HT1080 (cell line): ENCODE data around the gene CHAT. TPM values are rescaled to one million over a fixed set of nuclear protein-coding genes. Genes with fewer than 3 reads are reported as not detected.

Source experiments
- DNase-seq: peaks from one replicate; pipeline ENCODE4 v3.0.0-alpha.2; 2015; ENCODE audit warnings: low read depth
- total RNA-seq: library from RNA; depleted of rRNA; stranded (reverse); fragments of >200 nt; shearing (Covaris generic); gene quantifications from 2 replicates; pipeline ENCODE4 v1.2.3, GENCODE V29; 2014

Gene CHAT
- total RNA-seq, 1 experiment from 2014 or later = not detected

- DNase-seq = no peak
These were observed 1.9 kb upstream of the CHAT start for GRCh38 chr10:49611816-49612512.

GRCh38 chr10:49612513-49613164 is 1.2 kb upstream of the CHAT start:
- peak; percentile 18 for DNase-seq

- DNase-seq = no peak
These were observed 514 bp upstream of the CHAT start for GRCh38 chr10:49613165-49613881.

GRCh38 chr10:49614242-49615198 is 683 bp downstream of the CHAT start:
- no peak for DNase-seq

DNA sequence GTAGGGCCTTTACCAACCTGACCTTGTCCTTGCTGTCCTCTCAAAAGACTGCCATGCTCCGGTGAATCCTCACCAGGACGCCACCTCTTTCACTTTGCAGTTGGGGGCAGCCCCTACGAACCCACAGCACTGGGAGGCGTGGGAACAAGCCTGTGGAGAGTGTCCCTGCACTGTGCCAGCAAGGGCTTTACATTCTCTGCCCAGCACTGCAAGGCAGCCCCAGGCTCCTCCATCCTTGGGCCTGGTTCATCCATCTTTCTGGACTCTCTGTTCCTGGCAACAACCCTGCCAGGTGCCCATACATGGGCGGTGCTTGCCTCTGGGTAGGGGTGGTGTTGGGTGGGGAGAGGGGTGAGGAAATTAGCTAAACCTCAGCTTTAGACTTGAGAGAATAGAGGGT is 1.4 kb downstream of the CHAT start:
- DNase-seq = no peak

DNA sequence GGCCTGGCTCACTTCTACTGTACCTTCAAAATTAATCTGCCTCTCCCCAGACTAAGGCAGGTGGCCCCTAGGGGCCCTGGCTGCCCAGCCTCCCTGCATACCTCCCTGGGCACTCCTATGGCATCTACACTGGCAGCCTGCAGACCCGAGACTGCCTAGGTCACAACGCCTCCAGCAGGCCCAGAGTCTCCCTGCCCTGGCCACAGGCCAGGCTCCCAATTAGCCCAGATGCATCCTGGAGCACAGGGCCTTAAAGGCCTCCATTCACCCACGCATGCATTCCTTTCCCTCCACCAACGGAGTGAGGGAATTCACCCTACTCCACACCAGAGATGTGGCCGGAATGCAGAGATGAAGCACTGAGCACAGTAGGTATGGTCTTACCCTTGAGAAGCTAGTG is 1.9 kb downstream of the CHAT start:
- no peak for DNase-seq

DNA sequence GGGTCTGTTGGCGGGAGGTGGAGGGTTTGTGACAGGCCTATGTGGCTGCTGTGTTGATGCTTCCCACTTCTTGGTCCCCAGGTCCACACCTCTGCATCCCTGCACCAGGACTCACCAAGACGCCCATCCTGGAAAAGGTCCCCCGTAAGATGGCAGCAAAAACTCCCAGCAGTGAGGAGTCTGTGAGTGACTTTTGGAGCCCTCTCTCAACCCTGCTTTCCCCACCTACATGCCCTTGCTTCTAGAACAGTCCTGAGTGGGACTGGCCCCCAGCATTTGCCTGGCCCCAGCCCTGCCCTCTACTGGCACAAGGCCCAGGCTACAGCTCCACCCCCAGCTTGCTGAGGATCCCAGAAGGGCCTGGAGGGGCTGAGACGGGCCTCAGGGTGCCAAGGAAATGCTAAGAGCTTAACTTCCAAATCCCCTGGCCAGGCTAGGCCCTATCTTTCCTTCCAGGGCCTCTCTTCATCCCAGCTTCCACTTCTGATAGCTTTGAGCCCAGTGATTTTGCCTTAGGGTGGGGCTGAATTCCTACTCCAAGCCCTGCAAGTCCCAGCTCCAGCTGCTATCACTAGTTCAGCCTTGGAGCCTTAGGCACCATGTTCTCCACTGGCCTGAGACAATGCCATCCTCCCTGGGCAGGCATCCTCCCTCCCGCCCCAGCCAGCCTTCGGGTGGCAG is 2.7 kb downstream of the CHAT start:
- no peak for DNase-seq

- DNase-seq = no peak
These were observed 3.5 kb downstream of the CHAT start for GRCh38 chr10:49617121-49618020.

- DNase-seq = no peak
These were observed 5.0 kb downstream of the CHAT start for GRCh38 chr10:49618821-49619220.

DNA sequence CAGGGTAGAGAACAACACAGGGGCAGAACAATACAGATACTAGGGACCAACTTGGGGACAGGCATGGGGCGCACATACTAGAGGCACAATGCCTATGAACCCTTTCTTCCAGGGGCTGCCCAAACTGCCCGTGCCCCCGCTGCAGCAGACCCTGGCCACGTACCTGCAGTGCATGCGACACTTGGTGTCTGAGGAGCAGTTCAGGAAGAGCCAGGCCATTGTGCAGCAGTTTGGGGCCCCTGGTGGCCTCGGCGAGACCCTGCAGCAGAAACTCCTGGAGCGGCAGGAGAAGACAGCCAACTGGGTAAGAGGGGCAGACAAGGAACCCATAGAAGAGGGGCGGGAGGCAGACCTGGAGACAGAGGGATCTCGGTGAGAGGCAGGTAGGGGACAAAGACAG is 5.8 kb downstream of the CHAT start:
- DNase-seq = no peak

GRCh38 chr10:49620286-49620810 is 6.5 kb downstream of the CHAT start:
- DNase-seq = no peak

GRCh38 chr10:49620841-49621378 is 7.1 kb downstream of the CHAT start:
- no peak for DNase-seq

DNA sequence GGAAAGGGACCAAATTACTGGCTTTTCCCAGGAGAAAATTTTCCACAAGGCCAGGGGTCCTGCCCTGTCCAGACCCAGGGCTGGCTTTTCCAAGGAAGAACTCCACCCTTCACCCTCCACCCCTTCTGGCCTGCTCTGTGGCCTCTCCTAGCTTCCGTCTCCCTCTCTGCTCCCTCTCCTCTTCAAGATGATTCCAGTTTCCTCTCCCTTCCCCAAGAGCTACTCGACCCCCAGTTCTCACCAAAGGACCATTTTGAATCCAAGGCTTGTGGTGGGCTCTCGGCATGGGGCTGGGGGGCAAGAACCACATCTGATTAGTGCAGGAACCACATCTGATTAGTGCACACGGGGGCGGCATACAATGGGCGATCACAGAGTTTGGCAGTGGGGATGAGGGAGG is 7.7 kb downstream of the CHAT start:
- DNase-seq = no peak

DNA sequence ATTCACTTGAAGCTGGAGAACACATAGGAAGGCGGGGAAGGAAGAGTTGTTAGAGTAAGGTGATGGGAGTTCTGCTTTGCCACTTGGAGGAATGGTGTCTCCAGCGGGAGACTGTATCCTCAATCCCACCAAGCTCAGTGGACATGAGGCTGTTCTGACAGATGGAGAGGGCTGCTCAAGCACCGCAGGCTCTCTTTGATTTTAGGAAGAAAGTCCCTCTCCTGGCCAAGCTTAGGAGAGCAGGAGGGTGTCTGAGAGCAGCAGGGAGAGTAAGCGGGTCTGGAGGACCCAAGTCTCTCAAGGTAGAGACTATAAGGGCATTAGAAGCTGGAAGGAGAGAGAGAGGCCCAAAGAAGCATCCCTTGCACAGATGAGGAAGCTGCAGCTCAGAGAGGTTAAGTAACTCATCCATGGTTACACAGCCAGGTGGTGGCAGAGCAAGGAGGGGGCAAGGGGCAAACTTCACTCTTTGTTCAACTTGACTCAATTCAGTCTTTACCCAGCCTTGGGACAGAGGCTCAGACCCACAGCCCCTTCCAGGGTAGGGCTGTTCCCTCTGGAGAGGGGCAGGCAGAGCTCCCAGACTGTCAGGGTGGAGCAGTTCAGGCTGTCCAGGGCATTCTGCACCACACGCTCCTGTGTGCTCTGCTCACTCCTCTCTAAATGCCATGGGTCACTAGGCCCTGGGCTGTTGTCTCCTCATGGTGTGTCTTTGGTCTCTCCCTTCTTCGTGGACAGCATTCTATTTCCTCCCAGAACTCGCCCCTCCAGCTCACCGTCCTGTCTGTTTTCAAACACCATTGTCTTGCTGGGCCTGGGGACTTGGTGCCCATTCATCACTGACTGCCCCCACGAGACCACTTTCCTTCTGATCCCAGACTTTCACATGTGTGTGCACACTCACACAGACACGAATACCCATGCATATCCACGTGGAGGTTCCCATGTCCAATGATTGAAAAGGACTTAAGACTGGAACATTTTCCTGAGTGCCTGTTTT is 8.9 kb downstream of the CHAT start:
- DNase-seq = no peak

GRCh38 chr10:49624629-49625028 is 10.8 kb downstream of the CHAT start:
- DNase-seq = no peak

- no peak for DNase-seq
These were observed 11.6 kb downstream of the CHAT start for GRCh38 chr10:49625411-49625810.

- DNase-seq = no peak
These were observed 13.2 kb downstream of the CHAT start for GRCh38 chr10:49627038-49627437.
